ENCODE data around the gene HTD2. TPM values are rescaled to one million over a fixed set of nuclear protein-coding genes. Genes with fewer than 3 reads are reported as not detected.

The HTD2 gene
- total RNA-seq, 1 experiment from 2014 or later = 13.5 TPM

DNA sequence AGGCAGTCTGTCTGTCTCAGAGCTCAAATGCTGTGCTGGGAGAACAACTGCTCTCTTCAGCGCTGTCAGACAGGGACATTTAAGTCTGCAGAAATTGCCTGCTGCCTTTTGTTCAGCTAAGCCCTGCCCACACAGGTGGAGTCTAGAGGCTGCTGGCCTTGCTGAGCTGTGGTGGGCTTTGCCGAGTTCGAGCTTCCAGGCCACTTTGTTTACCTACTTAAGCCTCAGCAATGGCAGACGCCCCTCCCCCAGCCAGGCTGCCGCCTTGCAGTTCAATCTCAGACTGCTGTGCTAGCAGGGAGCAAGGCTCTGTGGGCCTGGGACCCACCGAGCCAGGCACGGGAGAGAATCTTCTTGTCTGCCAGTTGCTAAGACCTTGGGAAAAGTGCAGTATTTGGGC, 25.3 kb upstream of the HTD2 start:
- no peaks in the 10 kb centered on the region for H3K4me1 ChIP-seq (ENCODE audit: control insufficient read depth in 1 of 2, insufficient read depth in 2 of 2, low read length in 2 of 2)
- BruUV-seq (replicated peaks) = no TSS peak
- intact Hi-C loops (cut with micrococcal nuclease) = no loop called here

More for the DNA sequence above, 25.3 kb upstream of the HTD2 start:
- H3K27me3 ChIP-seq (ENCODE audit: insufficient read depth, low read length) = no peaks in the 10 kb centered on the region
- no peak overlapping the region for H3K4me2 ChIP-seq (ENCODE audit: low read length)
- no peak overlapping the region for H2AFZ ChIP-seq (ENCODE audit: low read depth, low read length, poor library complexity, severe bottlenecking)
- H3K9me3 ChIP-seq (ENCODE audit: control insufficient read depth in 1 of 2, insufficient read depth in 1 of 2, low read depth in 1 of 2, low read length in 2 of 2) = no peaks in the 10 kb centered on the region
- H3K9ac ChIP-seq (ENCODE audit: low read length) = no peak overlapping the region
- H3K27ac ChIP-seq (ENCODE audit: low read depth, low read length) = no peak overlapping the region
- ATAC-seq (no peak), DNase-seq (ENCODE audit: low read depth, low spot score) (no peak)
- no peaks in the 10 kb centered on the region for H3K9me2 ChIP-seq (ENCODE audit: insufficient read depth)
- no peaks in the 10 kb centered on the region for H3K36me3 ChIP-seq (ENCODE audit: control insufficient read depth in 1 of 2, insufficient read depth in 2 of 2, low read length in 2 of 2)
- no peaks in the 10 kb centered on the region for H3K79me2 ChIP-seq (ENCODE audit: insufficient read depth, low read length)
- TF ChIP-seq CEBPB (IDR thresholded peaks at IDR 0.05; ENCODE audit: low read depth) (no peak), SIN3A (IDR thresholded peaks at IDR 0.05; ENCODE audit: low read depth) (no peak), YY1 (IDR thresholded peaks at IDR 0.05; ENCODE audit: extremely low read depth, insufficient replicate concordance, low read depth, low read length) (no peak), POLR2A (IDR thresholded peaks at IDR 0.05; ENCODE audit: borderline replicate concordance, extremely low read depth, insufficient read depth, insufficient read length) (no peak), ZNF274 (IDR thresholded peaks at IDR 0.05; ENCODE audit: low read depth, low read length) (no peak), RAD21 (IDR thresholded peaks at IDR 0.05; ENCODE audit: low read depth) (no peak), ZFX (IDR thresholded peaks at IDR 0.05) (no peak), JUND (IDR thresholded peaks at IDR 0.05) (no peak), FOSL1 (IDR thresholded peaks at IDR 0.05; ENCODE audit: low read depth) (no peak), SP1 (IDR thresholded peaks at IDR 0.05; ENCODE audit: low read depth) (no peak), CBX3 (IDR thresholded peaks at IDR 0.05; ENCODE audit: low read depth) (no peak), TCF7L2 (IDR thresholded peaks at IDR 0.05; ENCODE audit: borderline replicate concordance, extremely low read depth, insufficient read depth, insufficient read length) (no peak), POLR2AphosphoS5 (IDR thresholded peaks at IDR 0.05; ENCODE audit: low read depth, low read length) (no peak), ELF1 (IDR thresholded peaks at IDR 0.05; ENCODE audit: borderline replicate concordance, low read depth) (no peak), ATF3 (IDR thresholded peaks at IDR 0.05) (no peak), ZBTB33 (IDR thresholded peaks at IDR 0.05; ENCODE audit: extremely low read depth, insufficient replicate concordance, low read length) (no peak), EZH2 (IDR thresholded peaks at IDR 0.05) (no peak), MAX (IDR thresholded peaks at IDR 0.05) (no peak)
- TF ChIP-seq, protein P1, sequence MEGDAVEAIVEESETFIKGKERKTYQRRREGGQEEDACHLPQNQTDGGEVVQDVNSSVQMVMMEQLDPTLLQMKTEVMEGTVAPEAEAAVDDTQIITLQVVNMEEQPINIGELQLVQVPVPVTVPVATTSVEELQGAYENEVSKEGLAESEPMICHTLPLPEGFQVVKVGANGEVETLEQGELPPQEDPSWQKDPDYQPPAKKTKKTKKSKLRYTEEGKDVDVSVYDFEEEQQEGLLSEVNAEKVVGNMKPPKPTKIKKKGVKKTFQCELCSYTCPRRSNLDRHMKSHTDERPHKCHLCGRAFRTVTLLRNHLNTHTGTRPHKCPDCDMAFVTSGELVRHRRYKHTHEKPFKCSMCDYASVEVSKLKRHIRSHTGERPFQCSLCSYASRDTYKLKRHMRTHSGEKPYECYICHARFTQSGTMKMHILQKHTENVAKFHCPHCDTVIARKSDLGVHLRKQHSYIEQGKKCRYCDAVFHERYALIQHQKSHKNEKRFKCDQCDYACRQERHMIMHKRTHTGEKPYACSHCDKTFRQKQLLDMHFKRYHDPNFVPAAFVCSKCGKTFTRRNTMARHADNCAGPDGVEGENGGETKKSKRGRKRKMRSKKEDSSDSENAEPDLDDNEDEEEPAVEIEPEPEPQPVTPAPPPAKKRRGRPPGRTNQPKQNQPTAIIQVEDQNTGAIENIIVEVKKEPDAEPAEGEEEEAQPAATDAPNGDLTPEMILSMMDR (IDR thresholded peaks at IDR 0.05 in 2 of 3, conservative IDR thresholded peaks at IDR 0.05 in 1 of 3; ENCODE audit: borderline replicate concordance in 1 of 3, insufficient read depth in 1 of 3, low read depth in 2 of 3, low read length in 2 of 3) = no peak
- TF ChIP-seq, protein P2, sequence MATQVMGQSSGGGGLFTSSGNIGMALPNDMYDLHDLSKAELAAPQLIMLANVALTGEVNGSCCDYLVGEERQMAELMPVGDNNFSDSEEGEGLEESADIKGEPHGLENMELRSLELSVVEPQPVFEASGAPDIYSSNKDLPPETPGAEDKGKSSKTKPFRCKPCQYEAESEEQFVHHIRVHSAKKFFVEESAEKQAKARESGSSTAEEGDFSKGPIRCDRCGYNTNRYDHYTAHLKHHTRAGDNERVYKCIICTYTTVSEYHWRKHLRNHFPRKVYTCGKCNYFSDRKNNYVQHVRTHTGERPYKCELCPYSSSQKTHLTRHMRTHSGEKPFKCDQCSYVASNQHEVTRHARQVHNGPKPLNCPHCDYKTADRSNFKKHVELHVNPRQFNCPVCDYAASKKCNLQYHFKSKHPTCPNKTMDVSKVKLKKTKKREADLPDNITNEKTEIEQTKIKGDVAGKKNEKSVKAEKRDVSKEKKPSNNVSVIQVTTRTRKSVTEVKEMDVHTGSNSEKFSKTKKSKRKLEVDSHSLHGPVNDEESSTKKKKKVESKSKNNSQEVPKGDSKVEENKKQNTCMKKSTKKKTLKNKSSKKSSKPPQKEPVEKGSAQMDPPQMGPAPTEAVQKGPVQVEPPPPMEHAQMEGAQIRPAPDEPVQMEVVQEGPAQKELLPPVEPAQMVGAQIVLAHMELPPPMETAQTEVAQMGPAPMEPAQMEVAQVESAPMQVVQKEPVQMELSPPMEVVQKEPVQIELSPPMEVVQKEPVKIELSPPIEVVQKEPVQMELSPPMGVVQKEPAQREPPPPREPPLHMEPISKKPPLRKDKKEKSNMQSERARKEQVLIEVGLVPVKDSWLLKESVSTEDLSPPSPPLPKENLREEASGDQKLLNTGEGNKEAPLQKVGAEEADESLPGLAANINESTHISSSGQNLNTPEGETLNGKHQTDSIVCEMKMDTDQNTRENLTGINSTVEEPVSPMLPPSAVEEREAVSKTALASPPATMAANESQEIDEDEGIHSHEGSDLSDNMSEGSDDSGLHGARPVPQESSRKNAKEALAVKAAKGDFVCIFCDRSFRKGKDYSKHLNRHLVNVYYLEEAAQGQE (IDR thresholded peaks at IDR 0.05; ENCODE audit: low read depth) = no peak
- RAD21 ChIA-PET (ENCODE audit: low non-redundant PET in 1 of 2, low total read pairs in 2 of 2, uncharacterized antibody in 2 of 2, unreplicated experiment in 2 of 2) = no interaction called here
- POLR2A ChIA-PET = no interaction called here
- CTCF ChIA-PET = no interaction called here
- H3K4me3 ChIP-seq (replicated peaks in 1 of 2; ENCODE audit: low read depth in 1 of 2, low read length in 2 of 2) = no peak overlapping the region
- no peaks in the 10 kb centered on the region for H4K20me1 ChIP-seq (ENCODE audit: insufficient read depth)
